PC-9 (cell line): ENCODE results near the gene BEX2. TPM values are rescaled to one million over a fixed set of nuclear protein-coding genes. Genes with fewer than 3 reads are reported as not detected.

Source experiments
- BruUV-seq: library from RNA; stranded (reverse); fragments of 400-500 nt; replicated peaks from 2 replicates; lab custom pipeline; 2021; lab: Mats Ljungman, UMichigan
- CTCF ChIA-PET: fragments of 300-600 bp; sonication (Branson Sonifier 250); formaldehyde crosslinking; loops from one replicate; lab custom pipeline; 2022; ENCODE audit warnings: antibody characterized with exemption; lab: Charles Lee
- POLR2A ChIA-PET: fragments of 300-600 bp; sonication (Branson Sonifier 250); formaldehyde crosslinking; loops from one replicate; lab custom pipeline; 2022; ENCODE audit warnings: antibody characterized with exemption; ENCODE audit not compliant: unreplicated experiment; lab: Charles Lee
- DNase-seq, 2 experiments: peaks; one replicate each; pipeline versions ENCODE4 v3.0.0 to v3.0.0-alpha.2; 2015 to 2022; ENCODE audit warnings: mixed read lengths in 1 of 2
- H2AFZ ChIP-seq: fragments of 200-600 bp; sonication (generic); 2 replicates; pipeline ENCODE4 v1.8.1; 2017; ENCODE audit warnings: antibody characterized with exemption
- H3F3A ChIP-seq: fragments of 200-600 bp; sonication (generic); 2 replicates; pipeline ENCODE4 v1.8.1; 2017; ENCODE audit warnings: antibody characterized with exemption, mild to moderate bottlenecking, low read depth; ENCODE audit not compliant: insufficient read depth
- H3K27ac ChIP-seq: fragments of 200-600 bp; sonication (generic); 2 replicates; pipeline ENCODE4 v1.6.1; 2016; ENCODE audit warnings: mixed run types
- H3K27me3 ChIP-seq: fragments of 200-600 bp; sonication (generic); 2 replicates; pipeline ENCODE4 v1.6.1; 2016; ENCODE audit warnings: low read depth, mixed run types; ENCODE audit not compliant: insufficient read depth
- H3K36me3 ChIP-seq: fragments of 200-600 bp; sonication (generic); 2 replicates; pipeline ENCODE4 v1.6.1; 2016; ENCODE audit warnings: low read depth, mixed run types
- H3K4me1 ChIP-seq: fragments of 200-600 bp; sonication (generic); replicated peaks from 2 replicates; pipeline ENCODE4 v1.6.1; 2016; ENCODE audit warnings: mixed run types; ENCODE audit not compliant: insufficient read depth
- H3K4me2 ChIP-seq: fragments of 200-600 bp; sonication (generic); 2 replicates; pipeline ENCODE4 v1.6.1; 2017; ENCODE audit warnings: mixed run types
- H3K4me3 ChIP-seq: fragments of 200-600 bp; sonication (generic); 2 replicates; pipeline ENCODE4 v1.6.1; 2016; ENCODE audit warnings: mixed run types
- H3K79me2 ChIP-seq: fragments of 200-600 bp; sonication (generic); 2 replicates; pipeline ENCODE4 v1.6.1; 2017; ENCODE audit warnings: low read depth, mixed run types
- H3K9me2 ChIP-seq: fragments of 200-600 bp; sonication (generic); 2 replicates; pipeline ENCODE4 v1.8.1; 2017; ENCODE audit warnings: mild to moderate bottlenecking; ENCODE audit not compliant: insufficient read depth
- H3K9me3 ChIP-seq: fragments of 200-600 bp; sonication (generic); 2 replicates; pipeline ENCODE4 v1.8.1; 2016; ENCODE audit warnings: low read depth; ENCODE audit not compliant: insufficient read depth
- H4K20me1 ChIP-seq: fragments of 200-600 bp; sonication (generic); 2 replicates; pipeline ENCODE4 v1.8.1; 2017; ENCODE audit not compliant: insufficient read depth
- EZH2 ChIP-seq: fragments of 200-600 bp; sonication (generic); IDR thresholded peaks from 2 replicates; pipeline ENCODE4 v1.8.0; 2017; ENCODE audit warnings: antibody characterized with exemption, low read depth
- intact Hi-C: fragments of 100-400 bp; cut with micrococcal nuclease; formaldehyde crosslinking; loops from one replicate; pipeline ENCODE4 v1.10.0; 2022; ENCODE audit not compliant: unreplicated experiment
- total RNA-seq: library from RNA; stranded (reverse); gene quantifications from 2 replicates; pipeline ENCODE4 v1.2.3, GENCODE V29; 2021
- TF ChIP-seq, protein P1 (sequence below): fragments of 200-600 bp; sonication (generic); conservative IDR thresholded peaks from 2 replicates; pipeline ENCODE4 v1.6.1; 2017; ENCODE audit warnings: mixed run types, antibody characterized with exemption, mild to moderate bottlenecking, moderate library complexity

The BEX2 gene
- total RNA-seq, 1 experiment from 2014 or later: 4.7 TPM

GRCh38 chrX:103304705-103305104 is 6.1 kb downstream of the BEX2 start:
- TF ChIP-seq EZH2: no peak
- TF ChIP-seq, protein P1, sequence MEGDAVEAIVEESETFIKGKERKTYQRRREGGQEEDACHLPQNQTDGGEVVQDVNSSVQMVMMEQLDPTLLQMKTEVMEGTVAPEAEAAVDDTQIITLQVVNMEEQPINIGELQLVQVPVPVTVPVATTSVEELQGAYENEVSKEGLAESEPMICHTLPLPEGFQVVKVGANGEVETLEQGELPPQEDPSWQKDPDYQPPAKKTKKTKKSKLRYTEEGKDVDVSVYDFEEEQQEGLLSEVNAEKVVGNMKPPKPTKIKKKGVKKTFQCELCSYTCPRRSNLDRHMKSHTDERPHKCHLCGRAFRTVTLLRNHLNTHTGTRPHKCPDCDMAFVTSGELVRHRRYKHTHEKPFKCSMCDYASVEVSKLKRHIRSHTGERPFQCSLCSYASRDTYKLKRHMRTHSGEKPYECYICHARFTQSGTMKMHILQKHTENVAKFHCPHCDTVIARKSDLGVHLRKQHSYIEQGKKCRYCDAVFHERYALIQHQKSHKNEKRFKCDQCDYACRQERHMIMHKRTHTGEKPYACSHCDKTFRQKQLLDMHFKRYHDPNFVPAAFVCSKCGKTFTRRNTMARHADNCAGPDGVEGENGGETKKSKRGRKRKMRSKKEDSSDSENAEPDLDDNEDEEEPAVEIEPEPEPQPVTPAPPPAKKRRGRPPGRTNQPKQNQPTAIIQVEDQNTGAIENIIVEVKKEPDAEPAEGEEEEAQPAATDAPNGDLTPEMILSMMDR: no peak
- no peaks in the 10 kb centered on the region for H3F3A ChIP-seq
- H3K27ac ChIP-seq: no peak overlapping the region
- H3K27me3 ChIP-seq: no peaks in the 10 kb centered on the region
- DNase-seq: no peak
- CTCF ChIA-PET: no interaction called here
- H4K20me1 ChIP-seq: no peaks in the 10 kb centered on the region
- H3K4me1 ChIP-seq: no peaks in the 10 kb centered on the region
- no peak overlapping the region for H3K4me2 ChIP-seq
- POLR2A ChIA-PET: no interaction called here
- no peaks in the 10 kb centered on the region for H3K9me2 ChIP-seq
- no peaks in the 10 kb centered on the region for H3K79me2 ChIP-seq
- no TSS peak for BruUV-seq
- intact Hi-C loops: no loop called here
- no peaks in the 10 kb centered on the region for H3K9me3 ChIP-seq
- no peaks in the 10 kb centered on the region for H3K36me3 ChIP-seq
- H2AFZ ChIP-seq: no peak overlapping the region
- no peak overlapping the region for H3K4me3 ChIP-seq

GRCh38 chrX:103293118-103293517 is 17.7 kb downstream of the BEX2 start:
- H3K4me2 ChIP-seq: no peak overlapping the region
- H3K27ac ChIP-seq: no peak overlapping the region
- H3K4me3 ChIP-seq: no peak overlapping the region
- intact Hi-C loops: loop anchor here (10.0 kb wide), 1 partner anchor 68 kb away; no protein-coding TSS in a partner anchor
- TF ChIP-seq EZH2: no peak
- TF ChIP-seq, protein P1: no peak
- DNase-seq: no peak
- ChIA-PET POLR2A (no interaction called here), CTCF (no interaction called here)
- H3K79me2 ChIP-seq: no peaks in the 10 kb centered on the region
- no peaks in the 10 kb centered on the region for H3K27me3 ChIP-seq
- H3F3A ChIP-seq: no peaks in the 10 kb centered on the region
- no peaks in the 10 kb centered on the region for H3K9me3 ChIP-seq
- no peaks in the 10 kb centered on the region for H3K4me1 ChIP-seq
- BruUV-seq: no TSS peak
- H2AFZ ChIP-seq: no peak overlapping the region
- H3K36me3 ChIP-seq: no peaks in the 10 kb centered on the region
- no peaks in the 10 kb centered on the region for H4K20me1 ChIP-seq
- no peaks in the 10 kb centered on the region for H3K9me2 ChIP-seq

GRCh38 chrX:103279624-103280023 is 31.2 kb downstream of the BEX2 start:
- Histone ChIP-seq H3K9me2 (no peaks in the 10 kb centered on the region), H3F3A (no peaks in the 10 kb centered on the region), H3K79me2 (no peaks in the 10 kb centered on the region), H3K27me3 (peaks cover 32% of the 10 kb centered on the region), H2AFZ (no peak overlapping the region), H3K27ac (no peak overlapping the region), H3K9me3 (no peaks in the 10 kb centered on the region), H3K4me1 (no peaks in the 10 kb centered on the region), H3K4me3 (no peak overlapping the region), H4K20me1 (no peaks in the 10 kb centered on the region), H3K36me3 (no peaks in the 10 kb centered on the region), H3K4me2 (no peak overlapping the region)
- CTCF ChIA-PET: no interaction called here
- intact Hi-C loops: no loop called here
- no peak for DNase-seq
- POLR2A ChIA-PET: no interaction called here
- no peak for TF ChIP-seq EZH2
- TF ChIP-seq, protein P1: no peak
- no TSS peak for BruUV-seq
